Inferior parietal cortex (tissue), 1 donor: ENCODE measurements around the gene JPH3.
"Not testable (repeated sequence)": the region's sequence is repeated elsewhere in the genome, so short reads cannot be mapped to it uniquely, and the experiment has no call there.

Source experiments
- DNase-seq: peaks from one replicate; pipeline ENCODE4 v3.0.0-alpha.2; 2016; ENCODE audit errors: extremely low spot score

Gene JPH3

GRCh38 chr16:87681051-87681602, 78.8 kb downstream of the JPH3 start:
- not testable (repeated sequence) for DNase-seq

- no peak for DNase-seq
Observed at GRCh38 chr16:87681981-87682570, 79.8 kb downstream of the JPH3 start.

GRCh38 chr16:87682852-87683399, 80.6 kb downstream of the JPH3 start:
- no peak for DNase-seq

DNA sequence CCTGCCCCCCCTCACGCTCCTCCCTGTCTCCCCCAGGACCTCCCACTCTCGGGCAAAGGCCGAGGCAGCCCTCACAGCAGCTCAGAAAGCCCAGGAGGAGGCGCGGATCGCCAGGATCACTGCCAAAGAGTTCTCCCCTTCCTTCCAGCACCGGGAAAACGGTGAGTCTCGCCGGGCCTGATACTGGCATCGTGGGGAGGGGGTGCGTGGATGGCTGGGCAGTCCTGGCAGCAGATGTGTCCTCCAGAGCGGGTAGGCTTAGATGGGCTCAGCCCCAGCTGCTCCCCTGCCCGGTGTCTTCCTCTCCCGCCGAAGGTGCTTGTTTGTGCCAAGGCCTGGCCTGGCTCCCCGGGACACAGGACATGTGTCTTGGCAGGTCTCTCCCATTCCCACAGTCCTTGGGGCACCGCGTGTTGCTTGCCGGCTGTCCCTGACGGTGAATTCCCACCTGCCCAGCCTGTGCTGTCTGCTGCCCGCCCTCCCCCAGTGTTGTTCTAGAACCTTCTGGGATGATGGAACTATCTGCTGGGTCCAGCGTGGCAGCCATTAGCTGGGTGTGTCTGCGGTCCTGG, 81.9 kb downstream of the JPH3 start:
- no peak for DNase-seq

DNA sequence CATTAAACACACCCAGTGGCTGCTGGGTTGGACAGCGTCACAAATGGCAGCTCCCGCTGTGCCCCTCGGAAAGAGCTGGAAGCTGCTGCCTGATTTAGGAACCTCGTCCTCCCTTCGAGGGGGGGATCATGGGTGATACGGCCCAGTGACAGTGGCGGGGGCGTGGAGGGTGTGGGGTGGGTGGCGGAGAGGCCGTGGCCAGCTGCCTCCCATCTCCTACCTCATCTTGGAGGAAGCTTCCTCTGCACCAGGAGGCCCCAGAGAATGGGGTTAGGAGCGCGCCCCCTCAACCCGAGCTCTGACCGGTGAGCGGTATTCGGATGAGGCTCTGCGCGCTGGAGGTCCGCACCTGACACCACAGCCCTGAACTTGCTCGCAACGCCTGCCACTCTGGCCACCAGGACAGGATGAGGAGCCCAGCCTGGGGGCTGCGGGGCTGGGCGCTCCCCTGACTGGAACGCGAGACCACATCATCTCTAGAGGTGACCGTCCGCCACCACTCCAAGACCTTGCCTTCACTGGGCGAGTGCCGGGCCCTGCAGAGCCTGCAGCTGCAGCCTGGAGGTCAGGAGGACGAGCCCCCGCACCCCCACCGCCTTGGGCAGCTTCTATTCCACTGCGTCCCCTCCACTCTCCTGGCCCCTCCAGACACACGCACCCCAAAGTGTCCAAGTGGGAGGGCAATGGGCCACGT, 82.5 kb downstream of the JPH3 start:
- DNase-seq = no peak

DNA sequence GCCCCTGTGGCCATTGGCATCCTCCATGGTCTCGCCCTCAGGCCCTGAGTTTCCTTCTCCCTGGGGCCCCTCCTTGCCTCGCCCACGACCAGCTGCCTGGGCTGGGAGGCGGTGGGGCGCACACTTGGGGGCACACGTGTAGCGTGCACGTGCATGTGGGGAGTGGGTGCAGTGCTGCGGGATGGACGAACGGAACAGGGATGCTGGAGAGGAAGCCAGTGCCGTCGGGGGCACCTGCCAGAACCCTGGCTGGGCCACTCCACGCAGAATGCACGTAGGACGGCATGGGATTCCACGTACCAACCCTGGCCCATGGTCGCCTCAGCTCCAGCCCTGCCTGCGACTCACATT, 83.1 kb downstream of the JPH3 start:
- no peak for DNase-seq

DNA sequence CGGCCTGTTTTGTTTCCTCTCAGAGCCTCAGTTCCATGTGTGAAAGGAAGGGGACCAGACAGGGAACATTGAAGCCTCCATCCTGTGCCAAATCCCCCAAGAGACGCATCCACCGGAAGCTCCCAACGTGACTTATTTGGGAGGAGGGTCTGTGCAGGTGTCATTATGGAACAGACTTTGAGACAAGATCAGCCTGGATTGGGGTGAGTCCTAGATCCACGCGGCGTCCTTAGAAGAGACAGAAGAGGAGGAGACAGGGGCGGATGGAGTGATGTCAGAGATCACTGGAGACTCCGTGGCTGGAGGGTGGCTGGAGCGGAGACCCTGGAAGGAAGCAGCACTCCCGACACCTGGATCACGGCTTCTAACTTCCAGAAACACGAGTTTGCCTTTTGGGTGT, 83.5 kb downstream of the JPH3 start:
- DNase-seq = no peak

DNA sequence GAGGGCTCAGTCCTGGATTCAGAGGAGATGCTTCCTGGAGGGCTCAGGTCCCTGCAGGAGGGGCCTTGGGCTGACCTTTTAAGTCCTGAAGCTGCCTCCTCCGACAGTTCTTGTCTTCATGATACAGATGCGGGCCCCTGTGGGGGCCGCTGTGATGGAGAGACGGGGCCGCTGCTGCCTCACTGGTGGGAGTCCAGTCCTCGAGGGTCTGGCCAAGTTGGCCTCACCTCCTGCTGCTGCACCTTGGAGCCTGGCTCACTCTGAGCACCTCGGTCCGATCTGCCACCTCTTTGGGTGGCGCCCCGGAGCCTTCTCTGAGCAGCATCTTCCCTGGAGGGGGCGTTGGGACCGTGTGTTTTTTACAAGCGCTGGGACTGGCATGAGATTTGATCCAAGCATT, 84.4 kb downstream of the JPH3 start:
- no peak for DNase-seq

DNA sequence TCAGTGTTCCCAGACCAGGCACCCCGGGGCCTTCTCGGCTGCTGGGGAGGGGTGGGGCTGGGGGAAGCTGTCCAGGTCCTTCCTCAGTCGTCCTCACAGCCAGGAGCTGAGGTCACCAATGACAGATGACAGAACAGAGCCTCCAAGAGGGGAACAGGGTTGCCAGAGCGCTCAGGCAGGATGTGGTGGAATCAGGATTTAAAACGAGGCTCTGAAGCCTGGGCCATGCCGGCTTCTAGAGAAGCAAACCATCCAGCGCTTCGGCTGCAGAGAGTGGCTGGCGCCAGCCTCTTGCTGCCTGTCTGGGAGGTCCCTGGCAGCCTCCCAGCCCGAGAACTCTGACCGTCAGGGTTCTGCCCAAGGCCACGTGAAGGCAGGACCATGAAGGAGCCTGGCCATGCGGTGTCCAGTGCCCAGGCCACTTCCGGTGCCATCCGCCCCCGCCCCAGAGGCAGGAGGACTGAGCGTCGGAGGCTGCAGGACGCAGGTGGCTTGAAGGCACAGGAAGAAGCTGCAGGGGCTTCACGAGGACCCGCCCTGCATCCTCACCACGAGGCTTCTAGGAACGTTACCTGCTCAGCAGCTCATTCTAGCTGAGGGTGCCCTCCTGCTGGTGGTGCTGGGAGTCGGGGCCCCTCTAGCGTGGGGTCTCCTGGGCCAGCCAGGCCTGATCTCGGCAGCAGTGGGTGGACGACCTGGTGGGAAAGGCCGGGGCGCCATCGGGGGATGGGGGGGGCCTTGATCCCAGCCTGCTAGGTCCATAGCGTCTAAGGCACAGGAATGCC, 85.0 kb downstream of the JPH3 start:
- no peak for DNase-seq

- DNase-seq = no peak
Observed at GRCh38 chr16:87687998-87688529, 85.8 kb downstream of the JPH3 start.

DNA sequence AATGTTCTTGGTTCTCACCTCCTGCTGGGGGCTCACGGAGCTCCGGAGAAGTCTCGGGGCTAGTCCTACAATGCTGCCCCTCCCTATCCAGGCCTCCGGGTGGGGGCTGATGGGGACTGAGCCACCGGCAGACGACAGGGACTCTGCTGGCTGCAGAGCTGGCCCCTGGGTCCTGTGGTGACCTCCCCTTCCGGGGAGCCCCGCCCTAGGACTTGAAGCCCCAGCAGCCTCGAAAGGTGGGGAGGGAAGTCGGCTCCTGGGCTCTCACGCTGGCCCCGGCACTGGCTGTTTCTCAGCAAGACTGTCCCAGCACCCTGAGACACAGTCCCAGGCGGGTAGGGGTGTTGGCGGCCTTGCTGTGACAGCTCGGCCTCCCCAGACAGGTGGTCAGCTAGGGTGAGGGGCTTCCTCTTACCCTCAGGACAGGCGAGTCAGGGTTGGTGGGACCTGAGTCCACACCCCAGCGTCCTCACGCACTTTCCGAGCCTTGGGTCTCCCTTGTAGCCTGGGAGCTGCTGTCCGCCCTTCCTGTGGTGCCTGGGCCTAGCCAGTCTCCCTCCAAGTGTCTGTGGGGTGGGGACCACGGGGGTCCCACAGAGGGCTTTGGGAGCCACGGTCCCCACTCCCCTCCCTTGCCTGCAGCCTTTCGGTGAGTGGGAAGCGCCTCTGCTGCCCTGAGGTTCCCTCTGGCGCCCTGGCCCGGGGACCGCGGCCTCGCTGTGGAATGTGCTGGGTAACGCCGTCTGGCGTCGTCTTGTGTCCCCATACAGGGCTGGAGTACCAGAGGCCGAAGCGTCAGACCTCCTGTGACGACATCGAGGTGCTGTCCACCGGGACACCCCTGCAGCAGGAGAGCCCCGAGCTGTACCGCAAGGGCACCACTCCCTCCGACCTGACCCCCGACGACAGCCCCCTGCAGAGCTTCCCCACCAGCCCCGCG, 86.8 kb downstream of the JPH3 start:
- no peak for DNase-seq

GRCh38 chr16:87689956-87690465, 87.7 kb downstream of the JPH3 start:
- no peak for DNase-seq

DNA sequence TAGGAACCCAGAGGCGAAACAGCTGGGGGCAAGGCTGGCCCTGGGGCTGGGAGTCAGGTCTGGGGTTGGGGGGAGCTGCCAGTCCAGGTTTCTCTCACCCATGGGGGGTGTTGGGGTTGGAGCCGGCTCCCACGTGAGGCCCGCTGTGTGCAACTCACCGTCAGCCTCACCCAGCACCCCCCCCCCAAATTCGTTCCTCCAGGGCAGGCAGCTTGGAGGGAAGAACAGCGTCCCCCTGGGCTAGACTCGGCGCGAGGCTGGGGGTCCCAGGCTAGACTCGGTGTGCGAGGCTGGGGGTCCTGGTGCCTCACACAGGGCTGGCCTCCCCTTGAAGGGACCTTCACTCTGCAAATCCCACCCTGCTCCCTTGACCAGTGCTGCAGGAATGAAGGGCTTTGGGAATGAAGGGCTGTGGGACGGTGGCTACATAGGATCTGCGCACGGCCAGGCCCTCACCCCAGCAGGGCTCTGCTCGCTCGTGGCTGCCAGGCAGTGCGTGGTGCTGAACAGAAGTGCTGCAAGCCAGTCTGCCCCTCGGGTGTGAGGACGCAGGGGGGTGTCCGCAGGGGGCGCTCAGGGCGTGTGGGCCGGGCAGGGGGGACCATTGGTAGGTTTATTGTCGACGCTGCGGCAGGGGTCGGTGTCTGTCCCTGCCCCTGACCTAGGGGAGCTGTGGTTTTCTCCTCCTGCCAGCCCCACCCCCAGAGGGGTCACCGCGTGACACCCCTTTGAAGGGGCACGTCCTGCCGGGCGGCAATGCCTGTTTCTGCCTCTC, 88.8 kb downstream of the JPH3 start:
- no peak for DNase-seq

GRCh38 chr16:87691686-87692079, 89.4 kb downstream of the JPH3 start:
- DNase-seq = no peak

- DNase-seq = no peak
Observed at GRCh38 chr16:87692176-87692575, 89.9 kb downstream of the JPH3 start.

DNA sequence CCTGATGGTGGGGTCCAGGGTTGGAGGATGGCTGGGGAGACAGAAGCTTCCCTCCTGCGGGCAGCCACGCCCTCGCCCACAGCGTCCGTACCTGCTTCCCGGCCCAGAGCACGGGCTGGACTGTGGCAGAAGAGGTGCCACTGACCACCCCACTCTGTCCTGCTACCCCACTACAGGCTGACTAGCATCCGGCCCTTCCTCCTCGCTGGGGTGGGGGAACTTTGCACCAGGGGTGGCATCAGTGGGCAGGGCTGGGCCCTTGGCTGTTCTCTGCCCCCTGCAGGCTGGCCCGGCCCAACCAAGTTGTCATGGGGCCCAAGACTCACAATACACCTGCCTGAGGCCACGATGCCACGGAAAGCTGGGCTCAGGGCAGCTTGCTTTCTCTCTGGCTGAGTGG, 90.4 kb downstream of the JPH3 start:
- no peak for DNase-seq

DNA sequence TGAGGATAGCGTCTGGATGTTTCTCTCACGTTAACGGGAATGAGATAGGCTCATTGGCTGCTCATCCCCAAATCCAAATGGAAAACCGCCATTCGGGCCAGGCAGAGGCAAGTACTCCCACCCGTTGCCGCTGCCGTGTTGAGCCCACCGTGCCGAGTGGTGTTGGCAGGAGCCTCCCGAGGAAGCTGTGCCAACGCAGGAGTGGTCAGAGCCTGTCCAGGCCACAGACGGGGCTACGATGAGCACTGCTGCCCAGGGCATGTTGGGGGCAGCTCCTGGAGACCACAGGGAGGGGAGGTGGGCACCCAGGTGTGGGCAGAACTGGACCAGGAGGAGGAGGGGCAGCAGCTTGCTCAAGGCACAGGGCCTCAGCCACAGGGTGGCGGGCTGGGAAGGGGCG, 91.5 kb downstream of the JPH3 start:
- no peak for DNase-seq

DNA sequence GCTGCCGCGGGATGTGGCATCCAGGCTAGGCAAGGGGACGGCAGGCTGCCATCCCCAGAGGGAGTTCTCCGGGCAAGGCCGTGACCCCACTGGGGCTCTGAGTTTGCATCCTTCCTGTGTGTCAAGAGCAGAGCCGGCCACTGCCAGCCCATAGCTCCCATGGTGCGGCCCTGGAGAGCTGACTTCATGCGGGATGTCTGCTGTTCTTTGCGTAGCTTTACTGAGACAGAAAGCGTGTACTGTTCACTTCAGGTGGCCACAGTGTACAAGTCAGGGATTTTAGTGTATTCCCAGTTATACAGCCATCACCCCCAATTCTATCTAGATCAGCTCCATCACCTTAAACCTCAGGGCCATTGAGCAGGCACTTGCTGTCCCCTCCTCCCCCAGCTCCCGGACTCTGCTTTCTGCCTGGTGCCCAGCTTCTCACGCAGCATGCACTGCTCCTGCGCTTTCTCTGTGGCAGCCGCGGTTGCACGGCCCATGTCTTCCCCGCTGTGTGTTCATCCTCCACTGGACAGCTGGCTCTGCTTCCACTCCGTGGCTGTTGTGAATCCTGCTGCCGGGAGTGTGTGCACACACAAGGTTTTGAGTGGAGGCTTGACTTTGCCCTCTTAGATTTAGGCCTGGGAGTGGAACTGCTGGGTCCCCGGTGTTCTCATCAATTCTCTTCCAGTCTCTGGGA, 92.3 kb downstream of the JPH3 start:
- no peak for DNase-seq

- DNase-seq = no peak
Observed at GRCh38 chr16:87695534-87695933, 93.2 kb downstream of the JPH3 start.
